Ovary (tissue), 9 donors: ENCODE measurements around the gene UCKL1. TPM values are rescaled to one million over a fixed set of nuclear protein-coding genes. Genes with fewer than 3 reads are reported as not detected.

Source experiments
- DNase-seq, 5 donors: peaks; one replicate each; pipeline ENCODE4 v3.0.0-alpha.2; 2019 to 2020
- H3K27ac ChIP-seq, 2 donors: fragments of 200-600 bp; one replicate each; pipeline versions ENCODE4 v1.5.1 to v1.8.0; 2019 to 2022
- H3K27me3 ChIP-seq: fragments of 200-600 bp; one replicate; pipeline ENCODE4 v1.8.0; 2022
- H3K36me3 ChIP-seq: fragments of 200-600 bp; sonication (generic); one replicate; pipeline ENCODE4 v1.5.1; 2019
- H3K4me1 ChIP-seq: one replicate; pipeline ENCODE4 v1.8.1; 2013; ENCODE audit warnings: mild to moderate bottlenecking, moderate library complexity; ENCODE audit not compliant: insufficient read depth
- H3K4me3 ChIP-seq: fragments of 200-600 bp; sonication (generic); one replicate; pipeline ENCODE4 v1.5.1; 2017
- H3K9me3 ChIP-seq, 2 donors: fragments of 200-600 bp in 1 of 2; sonication (generic) in 1 of 2; one replicate each; pipeline versions ENCODE4 v1.5.1 to v1.8.1; 2013 to 2019; ENCODE audit warnings: mild to moderate bottlenecking in 1 of 2, moderate library complexity in 1 of 2
- CTCF ChIP-seq, 3 donors: fragments of 450-650 bp in 2 of 3; fragments of 200-600 bp in 1 of 3; IDR thresholded peaks; one replicate each; pipeline versions ENCODE4 v1.5.1 to v1.8.0; 2016 to 2022; ENCODE audit warnings: antibody characterized with exemption in 3 of 3, mild to moderate bottlenecking in 1 of 3
- EP300 ChIP-seq: sonication (generic); formaldehyde crosslinking; IDR thresholded peaks from one replicate; pipeline ENCODE4 v1.6.1; 2017; ENCODE audit warnings: antibody characterized with exemption
- POLR2A ChIP-seq: fragments of 450-650 bp; IDR thresholded peaks from one replicate; pipeline ENCODE4 v1.6.1; 2017; ENCODE audit warnings: antibody characterized with exemption, mild to moderate bottlenecking, moderate library complexity
- WGBS, 3 donors: extraction: QIAGEN DNeasy Blood & Tissue Kit in 1 of 3; methylation state at CpG; one replicate each; pipeline versions ENCODE4 v1.1.5 to v1.1.7; 2013 to 2017; 5-methylcytosine and 5-hydroxymethylcytosine counted together
- intact Hi-C, 4 donors: fragments of 100-400 bp; cut with DNase I; formaldehyde crosslinking; loops; one replicate each; pipeline versions ENCODE4 v1.11.0 to v1.15.1; 2022 to 2023
- polyA plus RNA-seq, 2 donors: library from polyadenylated mRNA; stranded (reverse); fragments of 200-250 nt in 1 of 2; fragments of 350-450 nt in 1 of 2; fragmentation: Illumina TruSeq in 1 of 2; extraction: RNeasy Lipid Tissue Mini Kit (QIAGEN cat#74804) in 1 of 2; gene quantifications; one replicate each; pipeline ENCODE4 v1.2.3, GENCODE V29; 2013 to 2014
- total RNA-seq, 7 donors: library from RNA; depleted of rRNA in 2 of 7; stranded (reverse); fragments of >200 nt in 2 of 7; fragmentation: NEBNext Ultra II Directional in 3 of 7; extraction: Animal tissue kit (Norgen Biotek cat#: 25700) in 3 of 7; gene quantifications; one replicate each; pipeline versions ENCODE4 v1.1.0 to v1.2.4, GENCODE V29; 2016 to 2023
- donor health status: DM: no; HTN: no; CAD: no; lungs with moderate emphysema.
- donor health status: DM: no; HTN: no; CAD: no.
- donor health status: Bipolar disorder and iron deficiency.
- donor health status: DM: yes; HTN: yes; CAD: no.
- donor health status: DM: no; HTN: no; CAD: no.
- donor health status: DM: yes; HTN: yes; CAD: no.

UCKL1 gene
- total and polyA plus RNA-seq, 9 donors = 6.6 to 58.6 (median 47.0) TPM

DNA sequence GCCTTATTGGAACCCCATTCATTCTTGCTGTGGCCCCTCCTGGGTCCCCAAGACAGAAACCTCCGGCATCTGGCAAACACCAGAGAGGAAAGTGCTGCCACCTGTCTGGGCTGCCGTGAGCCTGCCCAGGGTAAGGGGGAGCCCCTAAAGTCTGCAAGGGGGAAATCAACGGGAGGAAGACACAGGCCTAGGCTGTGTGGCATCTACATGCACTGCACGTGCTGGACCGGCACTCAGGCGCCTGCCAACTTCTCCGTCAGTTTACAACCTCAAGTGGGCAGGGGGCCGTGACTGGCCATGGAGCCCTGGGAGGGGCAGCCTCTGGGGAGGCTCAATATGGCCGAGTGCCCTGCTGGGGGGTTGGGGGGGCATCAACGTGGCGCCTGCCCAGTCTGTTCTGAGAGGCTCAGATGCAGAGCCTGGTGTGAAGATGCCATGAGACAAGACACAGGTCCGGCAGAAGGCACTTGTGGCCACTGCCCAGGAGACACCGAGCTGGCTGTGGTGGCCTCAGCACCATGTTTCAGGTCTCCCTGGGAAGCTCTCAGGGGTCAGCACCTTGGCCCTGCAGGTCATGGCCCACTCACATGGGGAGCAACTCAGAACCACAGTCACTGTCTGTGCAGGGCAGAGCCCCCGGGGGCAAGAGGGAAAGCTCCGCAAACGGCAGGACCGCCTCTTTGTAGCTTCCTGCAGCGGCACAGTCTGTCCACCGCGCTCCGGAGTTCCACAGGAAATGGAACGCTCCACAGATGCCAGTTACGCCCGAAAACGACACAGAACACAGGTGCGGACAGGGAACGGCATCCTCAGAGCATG lies 8.4 kb downstream of the UCKL1 start:
- Histone ChIP-seq H3K27me3 (no peaks in the 10 kb centered on the region), H3K4me3 (no peak overlapping the region), H3K9me3 (no peaks in the 10 kb centered on the region), H3K4me1 (peaks cover 25% of the 10 kb centered on the region), H3K36me3 (no peaks in the 10 kb centered on the region), H3K27ac (peak overlapping the region in 1 of 2 donors; percentile 89)
- no peak for TF ChIP-seq POLR2A
- no peak for TF ChIP-seq EP300
- no peak for TF ChIP-seq CTCF (IDR thresholded peaks at IDR 0.05)
- WGBS, 3 donors = 29 to 38% (median 30%) methylated on average over 26 to 27 of the region's 27 CpGs
- intact Hi-C loops = no loop called here
- peak in 2 of 5 donors; percentile 59 to 65 for DNase-seq

DNA sequence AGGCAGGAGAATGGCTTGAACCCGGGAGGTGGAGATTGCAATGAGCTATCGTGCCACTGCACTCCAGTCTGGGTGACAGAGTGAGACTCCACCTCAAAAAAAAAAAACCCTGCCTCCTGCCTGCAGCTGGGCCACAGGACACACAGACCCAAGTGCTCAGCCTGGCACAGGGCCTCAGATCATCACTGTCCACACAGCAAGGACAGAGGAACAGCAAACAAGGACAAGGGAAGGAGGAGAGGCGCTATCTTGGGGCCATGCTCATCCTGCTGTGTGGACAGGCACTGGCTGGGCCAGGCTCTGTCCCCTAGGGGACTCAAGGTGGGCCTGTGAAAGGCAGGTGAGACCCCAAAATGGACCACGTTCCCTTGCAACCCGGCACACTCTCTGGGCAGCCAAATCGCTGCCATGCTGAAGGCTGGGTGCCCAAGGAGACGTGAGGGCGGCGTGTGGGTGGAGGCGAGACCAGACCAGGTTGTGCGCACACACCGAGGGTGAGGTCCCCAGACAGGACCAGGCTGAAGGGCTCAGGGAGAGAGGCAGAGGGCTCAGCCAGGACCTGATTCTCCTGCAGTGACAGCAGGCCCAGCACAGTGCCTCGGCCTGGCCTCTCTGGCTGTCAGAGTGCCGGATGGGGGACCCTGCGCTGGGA lies 9.1 kb downstream of the UCKL1 start:
- peaks cover 19% of the 10 kb centered on the region for H3K4me1 ChIP-seq

GRCh38 chr20:63945921-63946920 lies 10.0 kb downstream of the UCKL1 start:
- intact Hi-C loops = no loop called here
- peak in 3 of 5 donors; percentile 13 to 40 (median 36) for DNase-seq
- H3K4me1 ChIP-seq = peaks cover 14% of the 10 kb centered on the region
- H3K36me3 ChIP-seq = no peaks in the 10 kb centered on the region
- no peak overlapping the region for H3K27ac ChIP-seq
- H3K9me3 ChIP-seq = no peaks in the 10 kb centered on the region
- H3K4me3 ChIP-seq = no peak overlapping the region
- no peak for TF ChIP-seq POLR2A
- TF ChIP-seq CTCF (IDR thresholded peaks at IDR 0.05) = no peak
- TF ChIP-seq EP300 = no peak
- WGBS, 3 donors = 88 to 92% (median 88%) methylated on average over 37 to 39 of the region's 39 CpGs
- no peaks in the 10 kb centered on the region for H3K27me3 ChIP-seq

More for the DNA sequence above, 9.1 kb downstream of the UCKL1 start:
- no peak for TF ChIP-seq POLR2A
- TF ChIP-seq CTCF (IDR thresholded peaks at IDR 0.05) = no peak
- no peak for TF ChIP-seq EP300
- H3K27ac ChIP-seq = no peak overlapping the region
- DNase-seq = peak in 3 of 5 donors; percentile 16 to 45 (median 33)
- no peak overlapping the region for H3K4me3 ChIP-seq
- H3K36me3 ChIP-seq = no peaks in the 10 kb centered on the region
- no peaks in the 10 kb centered on the region for H3K9me3 ChIP-seq
- WGBS, 3 donors = 83 to 85% (median 85%) methylated on average over 15 of the region's 15 CpGs
- no peaks in the 10 kb centered on the region for H3K27me3 ChIP-seq
- intact Hi-C loops = no loop called here
